SK-N-SH (cell line): Measurements from ENCODE around the gene CACNA1F. TPM values are rescaled to one million over a fixed set of nuclear protein-coding genes. Genes with fewer than 3 reads are reported as not detected.

Experiments used
- CTCF ChIA-PET: fragments of 300-600, 350-600 bp; formaldehyde crosslinking; extraction: SDS; loops from one replicate; lab custom pipeline; 2021; lab: Yijun Ruan, JAX
- POLR2A ChIA-PET: fragments of 350-600 bp; sonication (Branson Sonifier 250); formaldehyde crosslinking; extraction: SDS; loops from one replicate; lab custom pipeline; 2020; ENCODE audit warnings: antibody characterized with exemption, inconsistent platforms; lab: Yijun Ruan, JAX
- DNase-seq: peaks from one replicate; pipeline ENCODE4 v3.0.0; 2012
- H2AFZ ChIP-seq: fragments of 200-600 bp; sonication (generic); 2 replicates; pipeline ENCODE4 v1.8.1; 2016; ENCODE audit warnings: antibody characterized with exemption, mild to moderate bottlenecking, low read depth
- H3F3A ChIP-seq: fragments of 200-600 bp; sonication (generic); replicated peaks from 2 replicates; pipeline ENCODE3; 2016; ENCODE audit warnings: antibody characterized with exemption, mild to moderate bottlenecking; ENCODE audit not compliant: insufficient read depth
- H3K27ac ChIP-seq, 2 experiments: fragments of 200-500 bp in 1 of 2; fragments of 200-600 bp in 1 of 2; sonication (Bioruptor generic) in 1 of 2; sonication (generic), shearing (Covaris generic) in 1 of 2; 2 replicates each; pipeline versions ENCODE4 v1.5.1 to v1.6.1; 2014 to 2016; ENCODE audit warnings: low read depth in 2 of 2, inconsistent platforms in 1 of 2, low read length in 1 of 2, mild to moderate bottlenecking in 1 of 2, mixed read lengths in 1 of 2
- H3K27me3 ChIP-seq: fragments of 200-600 bp; sonication (generic), shearing (Covaris generic); 2 replicates; pipeline ENCODE4 v1.6.1; 2016; ENCODE audit warnings: mixed run types; ENCODE audit not compliant: insufficient read depth
- H3K36me3 ChIP-seq, 2 experiments: fragments of 200-500 bp in 1 of 2; fragments of 200-600 bp in 1 of 2; sonication (Bioruptor generic) in 1 of 2; sonication (generic) in 1 of 2; replicated peaks in 1 of 2; 2 replicates each; pipeline versions ENCODE3 to v1.5.1; 2014 to 2016; ENCODE audit warnings: low read length in 1 of 2, mild to moderate bottlenecking in 1 of 2; ENCODE audit not compliant: insufficient read depth in 2 of 2, control insufficient read depth in 1 of 2
- H3K4me1 ChIP-seq, 2 experiments: fragments of 200-500 bp in 1 of 2; fragments of 200-600 bp in 1 of 2; sonication (Bioruptor generic) in 1 of 2; sonication (generic), shearing (Covaris generic) in 1 of 2; 2 replicates each; pipeline versions ENCODE4 v1.5.1 to v1.6.1; 2014 to 2016; ENCODE audit warnings: low read depth in 1 of 2, low read length in 1 of 2, mixed run types in 1 of 2; ENCODE audit not compliant: insufficient read depth in 2 of 2, control insufficient read depth in 1 of 2
- H3K4me2 ChIP-seq: fragments of 200-600 bp; sonication (generic), shearing (Covaris generic); 2 replicates; pipeline ENCODE4 v1.6.1; 2017; ENCODE audit warnings: mixed run types
- H3K4me3 ChIP-seq, 2 experiments: fragments of 200-500 bp in 1 of 2; fragments of 200-600 bp in 1 of 2; sonication (Bioruptor generic) in 1 of 2; sonication (generic), shearing (Covaris generic) in 1 of 2; 2 replicates each; pipeline versions ENCODE4 v1.5.1 to v1.8.1; 2014 to 2016; ENCODE audit warnings: low read depth in 2 of 2, inconsistent platforms in 1 of 2, low read length in 1 of 2, mild to moderate bottlenecking in 1 of 2, mixed read lengths in 1 of 2, moderate library complexity in 1 of 2
- H3K79me2 ChIP-seq: fragments of 200-600 bp; sonication (generic); 2 replicates; pipeline ENCODE4 v1.8.1; 2017; ENCODE audit warnings: mild to moderate bottlenecking; ENCODE audit not compliant: insufficient read depth
- H3K9ac ChIP-seq: fragments of 200-600 bp; sonication (generic); 2 replicates; pipeline ENCODE4 v1.6.1; 2017; ENCODE audit warnings: mixed run types
- H3K9me2 ChIP-seq: fragments of 200-600 bp; sonication (generic); 2 replicates; pipeline ENCODE4 v1.6.1; 2017; ENCODE audit warnings: mixed run types
- H3K9me3 ChIP-seq: fragments of 200-600 bp; sonication (generic); 2 replicates; pipeline ENCODE4 v1.6.1; 2017; ENCODE audit warnings: mixed run types, mild to moderate bottlenecking, moderate library complexity
- H4K20me1 ChIP-seq: fragments of 200-600 bp; sonication (generic); 2 replicates; pipeline ENCODE4 v1.6.1; 2017; ENCODE audit warnings: mild to moderate bottlenecking, mixed run types; ENCODE audit not compliant: insufficient read depth
- CHD2 ChIP-seq: fragments of 150-350 bp; IDR thresholded peaks from 2 replicates; pipeline ENCODE4 v1.6.1; 2018; ENCODE audit warnings: low read length; ENCODE audit not compliant: partially characterized antibody
- ELF1 ChIP-seq: IDR thresholded peaks from 2 replicates; pipeline ENCODE4 v1.4.0; 2012
- EZH2phosphoT487 ChIP-seq: fragments of 200-600 bp; sonication (generic); IDR thresholded peaks from 2 replicates; pipeline ENCODE4 v1.6.1; 2017; ENCODE audit warnings: low read depth, mixed run types, mild to moderate bottlenecking, antibody characterized with exemption, moderate library complexity, borderline replicate concordance
- FOSL2 ChIP-seq: IDR thresholded peaks from 2 replicates; pipeline ENCODE4 v1.4.0; 2012; ENCODE audit warnings: low read depth, mild to moderate bottlenecking, moderate library complexity, borderline replicate concordance
- FOXJ3 ChIP-seq: sonication (generic); formaldehyde crosslinking; IDR thresholded peaks from 2 replicates; pipeline ENCODE4 v1.5.1; 2020; ENCODE audit warnings: mild to moderate bottlenecking, missing genetic modification reagents
- FOXM1 ChIP-seq: IDR thresholded peaks from 2 replicates; pipeline ENCODE4 v1.4.0; 2012; ENCODE audit warnings: low read depth, mild to moderate bottlenecking
- GABPA ChIP-seq: IDR thresholded peaks from 2 replicates; pipeline ENCODE4 v1.4.0; 2012; ENCODE audit warnings: low read depth, mild to moderate bottlenecking
- GATA2 ChIP-seq: sonication (generic); formaldehyde crosslinking; IDR thresholded peaks from 2 replicates; pipeline ENCODE4 v1.5.0; 2020; ENCODE audit warnings: mild to moderate bottlenecking, missing genetic modification reagents
- IRF3 ChIP-seq: fragments of 150-350 bp; IDR thresholded peaks from 2 replicates; pipeline ENCODE4 v1.6.1; 2016; ENCODE audit warnings: mild to moderate bottlenecking, low read depth, low read length
- JUND ChIP-seq: IDR thresholded peaks from 2 replicates; pipeline ENCODE4 v1.4.0; 2012
- MAX ChIP-seq: IDR thresholded peaks from 2 replicates; pipeline ENCODE4 v1.4.0; 2012; ENCODE audit warnings: low read depth
- MEF2A ChIP-seq: IDR thresholded peaks from 2 replicates; pipeline ENCODE4 v1.4.0; 2012; ENCODE audit warnings: low read depth, borderline replicate concordance
- MXI1 ChIP-seq: IDR thresholded peaks from 2 replicates; pipeline ENCODE4 v1.6.1; 2012; ENCODE audit warnings: mild to moderate bottlenecking, low read depth, low read length, improper control_type of control experiment
- NFIC ChIP-seq: IDR thresholded peaks from 2 replicates; pipeline ENCODE4 v1.4.0; 2012; ENCODE audit warnings: borderline replicate concordance
- SIN3A ChIP-seq: IDR thresholded peaks from 2 replicates; pipeline ENCODE4 v1.6.1; 2012; ENCODE audit warnings: low read depth, mild to moderate bottlenecking, low read length, moderate library complexity, borderline replicate concordance
- TAF1 ChIP-seq: IDR thresholded peaks from 2 replicates; pipeline ENCODE4 v1.6.1; 2012; ENCODE audit warnings: low read depth, mild to moderate bottlenecking, low read length, moderate library complexity, borderline replicate concordance
- TCF12 ChIP-seq: IDR thresholded peaks from 2 replicates; pipeline ENCODE4 v1.4.0; 2012
- TEAD4 ChIP-seq: IDR thresholded peaks from 2 replicates; pipeline ENCODE4 v1.4.0; 2012; ENCODE audit warnings: mild to moderate bottlenecking, borderline replicate concordance; ENCODE audit not compliant: insufficient read depth
- USF1 ChIP-seq: IDR thresholded peaks from 2 replicates; pipeline ENCODE4 v1.4.0; 2012; ENCODE audit warnings: low read depth, borderline replicate concordance
- USF2 ChIP-seq: fragments of 150-350 bp; IDR thresholded peaks from 2 replicates; pipeline ENCODE4 v1.6.1; 2017; ENCODE audit warnings: antibody characterized with exemption, low read length, low read depth, borderline replicate concordance
- WGBS: methylation state at CpG from one replicate; pipeline ENCODE4 v1.1.6; 2017; ENCODE audit warnings: low lambda C conversion rate; 5-methylcytosine and 5-hydroxymethylcytosine counted together
- polyA plus RNA-seq, 3 experiments: library from polyadenylated mRNA; depleted of rRNA; stranded (reverse); fragments of >200 nt; gene quantifications; 2 replicates each; pipeline ENCODE4 v1.2.3, GENCODE V29; 2012
- TF ChIP-seq, protein P1 (sequence below): IDR thresholded peaks from 2 replicates; pipeline ENCODE4; 2012

Gene CACNA1F
- polyA plus RNA-seq, 1 of the 3 experiments (the other 2 are of a cell fraction), result not detected

DNA sequence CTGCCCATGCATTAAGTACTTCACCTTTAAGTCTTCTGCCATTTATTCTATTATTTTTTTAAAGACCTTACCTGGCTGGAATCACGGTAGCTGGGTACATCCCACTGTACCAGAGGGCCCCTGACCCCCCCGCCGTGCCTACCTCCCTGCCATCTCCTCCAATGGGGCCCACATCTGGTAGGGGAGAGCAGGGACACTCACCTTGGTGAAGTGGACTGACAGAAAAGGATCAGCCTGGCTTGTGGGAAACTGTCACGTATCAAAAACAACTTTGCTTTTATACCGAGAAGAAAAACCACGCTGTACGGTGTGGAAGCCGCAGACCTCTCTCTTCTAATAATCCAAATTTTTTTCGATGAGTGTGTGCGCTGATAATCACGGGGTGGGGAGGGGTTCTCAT, 31.3 kb upstream of the CACNA1F start, which contains the start of gene FOXP3:
Gene FOXP3, minus strand, starts transcription at position 251 of the 400 bp plus-strand sequence. CDS start 6,205 bp downstream, outside the sequence.
- H3K9me3 ChIP-seq, result no peaks in the 10 kb centered on the region
- CTCF ChIA-PET, result no interaction called here
- DNase-seq, result no peak
- TF ChIP-seq FOSL2 (no peak), EZH2phosphoT487 (no peak), GABPA (no peak), IRF3 (no peak), TEAD4 (no peak)
- TF ChIP-seq, all 33 proteins: peak for 0
- Histone ChIP-seq H3K4me3 (no peak within 1 kb of the TSS), H4K20me1 (no peaks in the 10 kb centered on the region), H3K27me3 (peaks cover 4% of the 10 kb centered on the region; the same call in 1 of the 2 replicates), H3F3A (no peaks in the 10 kb centered on the region), H3K79me2 (no peaks in the 10 kb centered on the region), H3K9ac (no peak within 1 kb of the TSS), H3K36me3 (no peaks in the 10 kb centered on the region), H3K9me2 (no peaks in the 10 kb centered on the region), H3K4me2 (no peak within 1 kb of the TSS), H3K4me1 (peaks cover 0 to 5% of the 10 kb centered on the region in 2 experiments; a peak in 1 of 4 replicates), H2AFZ (no peak within 1 kb of the TSS), H3K27ac (no peak within 1 kb of the TSS)
- POLR2A ChIA-PET, result interaction anchor here (0.6 kb wide), 1 partner anchor 8 kb away, joined by 3 read pairs; no protein-coding TSS in a partner anchor
- WGBS, result 48% methylated on average over 11 of the region's 11 CpGs

DNA sequence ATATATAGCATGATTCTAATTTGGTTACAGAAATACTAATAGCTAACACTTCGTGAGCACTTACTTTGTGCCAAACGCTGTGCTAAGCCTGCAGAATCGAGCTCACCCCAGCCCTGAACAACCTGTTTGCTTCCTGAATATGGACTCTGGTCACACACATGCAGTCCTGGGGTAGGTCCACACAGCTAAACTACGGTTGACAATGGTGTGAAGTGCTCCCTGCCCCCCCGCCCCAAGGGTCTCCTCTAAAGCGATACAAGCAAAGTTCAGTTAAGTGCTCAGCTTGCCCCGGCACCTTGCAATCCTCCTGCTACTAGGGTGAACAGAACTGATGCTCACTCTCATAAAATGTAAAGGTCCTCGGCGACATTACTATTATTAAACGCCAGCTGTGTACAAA, 30.5 kb upstream of the CACNA1F start:
- ChIA-PET POLR2A (no interaction called here), CTCF (no interaction called here)
- Histone ChIP-seq H3K4me2 (no peak overlapping the region), H2AFZ (no peak overlapping the region), H3K27ac (no peak overlapping the region), H4K20me1 (no peaks in the 10 kb centered on the region), H3K9ac (no peak overlapping the region), H3K79me2 (no peaks in the 10 kb centered on the region), H3K9me3 (no peaks in the 10 kb centered on the region), H3K4me1 (peaks cover 0 to 5% of the 10 kb centered on the region in 2 experiments; a peak in 1 of 4 replicates), H3K4me3 (no peak overlapping the region), H3K36me3 (no peaks in the 10 kb centered on the region), H3K9me2 (no peaks in the 10 kb centered on the region), H3K27me3 (peaks cover 9% of the 10 kb centered on the region; the same call in 1 of the 2 replicates), H3F3A (no peaks in the 10 kb centered on the region)
- no peak for DNase-seq
- 42% methylated on average over 10 of the region's 10 CpGs for WGBS
- TF ChIP-seq ELF1, result no peak
- no peak for TF ChIP-seq CHD2
- no peak for TF ChIP-seq SIN3A
- TF ChIP-seq USF1, result no peak
- no peak for TF ChIP-seq FOXJ3 (CRISPR knock-in tag)
- no peak for TF ChIP-seq USF2
- no peak for TF ChIP-seq MXI1
- TF ChIP-seq IRF3, result no peak
- TF ChIP-seq GATA2 (CRISPR knock-in tag), result no peak
- no peak for TF ChIP-seq JUND
- TF ChIP-seq NFIC, result no peak
- TF ChIP-seq TCF12, result no peak
- TF ChIP-seq MAX, result no peak
- no peak for TF ChIP-seq TAF1
- TF ChIP-seq, protein P1, sequence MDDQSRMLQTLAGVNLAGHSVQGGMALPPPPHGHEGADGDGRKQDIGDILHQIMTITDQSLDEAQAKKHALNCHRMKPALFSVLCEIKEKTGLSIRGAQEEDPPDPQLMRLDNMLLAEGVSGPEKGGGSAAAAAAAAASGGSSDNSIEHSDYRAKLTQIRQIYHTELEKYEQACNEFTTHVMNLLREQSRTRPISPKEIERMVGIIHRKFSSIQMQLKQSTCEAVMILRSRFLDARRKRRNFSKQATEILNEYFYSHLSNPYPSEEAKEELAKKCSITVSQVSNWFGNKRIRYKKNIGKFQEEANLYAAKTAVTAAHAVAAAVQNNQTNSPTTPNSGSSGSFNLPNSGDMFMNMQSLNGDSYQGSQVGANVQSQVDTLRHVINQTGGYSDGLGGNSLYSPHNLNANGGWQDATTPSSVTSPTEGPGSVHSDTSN, result no peak
- TF ChIP-seq MEF2A, result no peak
- TF ChIP-seq FOXM1, result no peak
